Neural progenitor cell (in vitro differentiated cells): ENCODE measurements around the gene ZNF496. TPM values are rescaled to one million over a fixed set of nuclear protein-coding genes. Genes with fewer than 3 reads are reported as not detected.

Source experiments
- DNase-seq: peaks from one replicate; pipeline ENCODE4 v3.0.0-alpha.2; 2016; ENCODE audit warnings: low spot score
- H2AFZ ChIP-seq: fragments of 200-600 bp; sonication (generic); replicated peaks from 2 replicates; pipeline ENCODE4 v1.6.1; 2016; ENCODE audit warnings: antibody characterized with exemption
- H3F3A ChIP-seq: fragments of 200-600 bp; sonication (generic); 2 replicates; pipeline ENCODE4 v1.6.1; 2016; ENCODE audit warnings: antibody characterized with exemption, low read depth
- H3K27ac ChIP-seq: fragments of 200-600 bp; sonication (generic); 2 replicates; pipeline ENCODE4 v1.5.1; 2016; ENCODE audit warnings: mild to moderate bottlenecking
- H3K27me3 ChIP-seq: fragments of 200-600 bp; sonication (generic); 2 replicates; pipeline ENCODE4 v1.6.1; 2016; ENCODE audit warnings: mild to moderate bottlenecking, moderate library complexity
- H3K36me3 ChIP-seq: fragments of 200-600 bp; sonication (generic); 2 replicates; pipeline ENCODE4 v1.5.1; 2016
- H3K4me1 ChIP-seq: fragments of 200-600 bp; sonication (generic); 2 replicates; pipeline ENCODE4 v1.6.1; 2016; ENCODE audit warnings: mixed run types
- H3K4me2 ChIP-seq: fragments of 200-600 bp; sonication (generic); 2 replicates; pipeline ENCODE4 v1.6.1; 2016
- H3K4me3 ChIP-seq: fragments of 200-600 bp; sonication (generic); 2 replicates; pipeline ENCODE4 v1.5.1; 2016
- H3K79me2 ChIP-seq: fragments of 200-600 bp; sonication (generic); 2 replicates; pipeline ENCODE4 v1.6.1; 2016; ENCODE audit warnings: low read depth
- H3K9ac ChIP-seq: fragments of 200-600 bp; sonication (generic); 2 replicates; pipeline ENCODE4 v1.6.1; 2016
- H3K9me3 ChIP-seq: fragments of 200-600 bp; sonication (generic); 2 replicates; pipeline ENCODE4 v1.5.1; 2016; ENCODE audit warnings: low read depth
- H4K20me1 ChIP-seq: fragments of 200-600 bp; sonication (generic); 2 replicates; pipeline ENCODE4 v1.6.1; 2016; ENCODE audit warnings: low read depth
- H3K27ac Mint-ChIP-seq: 3 replicates; pipeline ENCODE4 v1.8.0; 2021; ENCODE audit warnings: mixed read lengths
- H3K27me3 Mint-ChIP-seq: 2 replicates; pipeline ENCODE4 v1.8.0; 2022; ENCODE audit warnings: low read depth, mild to moderate bottlenecking, inconsistent platforms, moderate library complexity, mixed read lengths; ENCODE audit not compliant: insufficient read depth
- H3K36me3 Mint-ChIP-seq: 3 replicates; pipeline ENCODE4 v1.8.0; 2021; ENCODE audit warnings: mixed read lengths
- H3K4me1 Mint-ChIP-seq: 3 replicates; pipeline ENCODE4 v1.8.0; 2021; ENCODE audit warnings: mixed read lengths
- H3K4me3 Mint-ChIP-seq: 3 replicates; pipeline ENCODE4 v1.8.0; 2021; ENCODE audit warnings: mild to moderate bottlenecking, moderate library complexity, mixed read lengths
- H3K9me3 Mint-ChIP-seq: 3 replicates; pipeline ENCODE4 v1.8.0; 2020; ENCODE audit warnings: mixed read lengths
- EZH2 ChIP-seq: fragments of 200-600 bp; sonication (generic); IDR thresholded peaks from 2 replicates; pipeline ENCODE4 v1.6.1; 2017; ENCODE audit warnings: antibody characterized with exemption, mild to moderate bottlenecking, moderate library complexity
- EZH2phosphoT487 ChIP-seq: fragments of 200-600 bp; sonication (generic); IDR thresholded peaks from 2 replicates; pipeline ENCODE4 v1.6.1; 2017; ENCODE audit warnings: antibody characterized with exemption
- total RNA-seq: library from RNA; depleted of rRNA; stranded (reverse); fragments of >200 nt; gene quantifications from 2 replicates; pipeline ENCODE4 v1.2.3, GENCODE V29; 2015; ENCODE audit warnings: low replicate concordance
- TF ChIP-seq, protein P1 (sequence below): fragments of 200-600 bp; sonication (generic); IDR thresholded peaks from 2 replicates; pipeline ENCODE4 v1.5.1; 2017; ENCODE audit warnings: antibody characterized with exemption, mild to moderate bottlenecking

Gene ZNF496
- total RNA-seq, 1 donor from 2014 or later, result 30.1 TPM

DNA sequence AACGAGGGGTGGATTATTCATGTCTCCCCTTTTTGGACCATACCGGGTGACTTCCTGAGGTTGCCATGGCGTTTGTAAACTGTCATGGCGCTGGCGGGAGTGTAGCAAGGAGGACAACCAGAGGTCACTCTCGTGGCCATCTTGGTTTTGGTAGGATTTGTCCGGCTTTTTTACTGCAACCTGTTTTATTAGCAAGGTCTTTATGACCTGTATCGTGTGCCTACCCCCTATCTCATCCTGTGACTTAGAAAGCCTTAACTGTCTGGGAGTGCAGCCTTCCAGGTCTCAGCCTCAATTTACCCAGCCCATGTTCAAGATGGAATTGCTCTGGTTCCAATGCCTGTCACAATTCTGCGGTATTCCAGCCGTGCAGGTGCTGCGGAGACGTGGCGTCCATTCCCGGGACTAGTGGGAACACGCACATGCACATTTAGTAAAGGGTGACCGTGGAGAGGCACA lies 40.2 kb upstream of the ZNF496 start:
- Histone ChIP-seq H3K27me3 (peaks cover 18% of the 10 kb centered on the region), H3K27ac (no peak overlapping the region), H3K79me2 (no peaks in the 10 kb centered on the region), H3K9me3 (no peaks in the 10 kb centered on the region), H3K9ac (no peak overlapping the region), H4K20me1 (no peaks in the 10 kb centered on the region), H3K4me1 (peaks cover 19% of the 10 kb centered on the region), H3K36me3 (no peaks in the 10 kb centered on the region), H3K4me3 (no peak overlapping the region), H3F3A (peaks cover 29% of the 10 kb centered on the region), H3K4me2 (no peak overlapping the region), H2AFZ (no peak overlapping the region)
- no peak for TF ChIP-seq EZH2phosphoT487
- TF ChIP-seq, protein P1, sequence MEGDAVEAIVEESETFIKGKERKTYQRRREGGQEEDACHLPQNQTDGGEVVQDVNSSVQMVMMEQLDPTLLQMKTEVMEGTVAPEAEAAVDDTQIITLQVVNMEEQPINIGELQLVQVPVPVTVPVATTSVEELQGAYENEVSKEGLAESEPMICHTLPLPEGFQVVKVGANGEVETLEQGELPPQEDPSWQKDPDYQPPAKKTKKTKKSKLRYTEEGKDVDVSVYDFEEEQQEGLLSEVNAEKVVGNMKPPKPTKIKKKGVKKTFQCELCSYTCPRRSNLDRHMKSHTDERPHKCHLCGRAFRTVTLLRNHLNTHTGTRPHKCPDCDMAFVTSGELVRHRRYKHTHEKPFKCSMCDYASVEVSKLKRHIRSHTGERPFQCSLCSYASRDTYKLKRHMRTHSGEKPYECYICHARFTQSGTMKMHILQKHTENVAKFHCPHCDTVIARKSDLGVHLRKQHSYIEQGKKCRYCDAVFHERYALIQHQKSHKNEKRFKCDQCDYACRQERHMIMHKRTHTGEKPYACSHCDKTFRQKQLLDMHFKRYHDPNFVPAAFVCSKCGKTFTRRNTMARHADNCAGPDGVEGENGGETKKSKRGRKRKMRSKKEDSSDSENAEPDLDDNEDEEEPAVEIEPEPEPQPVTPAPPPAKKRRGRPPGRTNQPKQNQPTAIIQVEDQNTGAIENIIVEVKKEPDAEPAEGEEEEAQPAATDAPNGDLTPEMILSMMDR, result no peak
- Mint-ChIP-seq H3K4me3 (no peak overlapping the region), H3K4me1 (peaks cover 35% of the 10 kb centered on the region), H3K27me3 (peaks cover 7% of the 10 kb centered on the region), H3K36me3 (peaks cover 15% of the 10 kb centered on the region), H3K9me3 (peaks cover 29% of the 10 kb centered on the region), H3K27ac (no peak overlapping the region)
- DNase-seq, result no peak

DNA sequence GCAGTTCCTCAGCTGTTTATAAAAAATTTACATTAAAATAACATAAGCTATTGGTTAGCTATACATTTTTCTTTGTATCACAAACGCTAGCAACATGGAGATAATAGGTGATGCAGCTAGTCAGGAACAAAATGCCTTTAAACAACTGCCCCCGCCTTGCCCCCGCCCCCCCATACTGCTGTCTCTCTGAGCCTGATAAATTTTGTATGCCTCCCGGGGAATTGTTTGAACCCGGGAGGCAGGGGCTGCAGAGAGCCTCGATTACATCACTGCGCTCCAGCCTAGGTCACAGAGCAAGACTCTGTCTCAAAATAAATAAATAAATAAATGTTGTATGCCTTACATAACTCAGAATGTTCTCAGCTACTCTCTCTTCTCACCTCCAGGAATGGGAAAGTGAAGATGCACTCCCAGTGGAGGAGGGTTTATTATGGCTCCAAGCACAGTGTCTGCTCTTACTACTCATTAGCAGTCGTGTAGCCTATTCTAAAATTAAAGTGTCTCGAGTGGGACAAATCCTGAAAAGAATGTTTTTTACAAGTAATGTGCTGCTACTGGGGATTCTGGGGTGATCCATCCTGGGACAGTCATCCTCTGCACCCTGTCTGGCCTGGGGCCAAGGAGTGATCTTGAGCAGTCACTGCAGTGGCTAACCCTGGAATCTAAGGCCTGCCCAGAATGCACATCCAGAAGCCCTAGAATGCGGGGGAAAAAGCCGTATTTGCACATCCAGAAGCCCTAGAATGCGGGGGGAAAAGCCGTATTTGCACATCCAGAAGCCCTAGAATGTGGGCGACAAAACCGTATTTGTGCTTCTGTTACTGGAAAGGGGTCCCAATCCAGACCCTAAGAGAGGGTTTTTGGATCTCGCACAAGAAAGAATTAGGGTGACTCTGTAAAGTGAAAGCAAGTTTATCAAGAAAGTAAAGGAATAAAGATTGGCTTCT lies 39.4 kb upstream of the ZNF496 start:
- Mint-ChIP-seq H3K27me3 (peaks cover 7% of the 10 kb centered on the region), H3K4me3 (no peak overlapping the region), H3K36me3 (peaks cover 15% of the 10 kb centered on the region), H3K9me3 (peaks cover 34% of the 10 kb centered on the region), H3K27ac (no peak overlapping the region), H3K4me1 (peaks cover 29% of the 10 kb centered on the region)
- Histone ChIP-seq H3K9ac (no peak overlapping the region), H3K79me2 (no peaks in the 10 kb centered on the region), H3K4me3 (no peak overlapping the region), H3K27me3 (peaks cover 13% of the 10 kb centered on the region), H3K27ac (no peak overlapping the region), H3F3A (peaks cover 23% of the 10 kb centered on the region), H3K4me2 (no peak overlapping the region), H3K4me1 (peaks cover 12% of the 10 kb centered on the region), H4K20me1 (no peaks in the 10 kb centered on the region), H3K36me3 (no peaks in the 10 kb centered on the region), H3K9me3 (no peaks in the 10 kb centered on the region), H2AFZ (no peak overlapping the region)
- DNase-seq, result no peak
- TF ChIP-seq, protein P1, result no peak
- TF ChIP-seq EZH2phosphoT487 (no peak), EZH2 (no peak)

DNA sequence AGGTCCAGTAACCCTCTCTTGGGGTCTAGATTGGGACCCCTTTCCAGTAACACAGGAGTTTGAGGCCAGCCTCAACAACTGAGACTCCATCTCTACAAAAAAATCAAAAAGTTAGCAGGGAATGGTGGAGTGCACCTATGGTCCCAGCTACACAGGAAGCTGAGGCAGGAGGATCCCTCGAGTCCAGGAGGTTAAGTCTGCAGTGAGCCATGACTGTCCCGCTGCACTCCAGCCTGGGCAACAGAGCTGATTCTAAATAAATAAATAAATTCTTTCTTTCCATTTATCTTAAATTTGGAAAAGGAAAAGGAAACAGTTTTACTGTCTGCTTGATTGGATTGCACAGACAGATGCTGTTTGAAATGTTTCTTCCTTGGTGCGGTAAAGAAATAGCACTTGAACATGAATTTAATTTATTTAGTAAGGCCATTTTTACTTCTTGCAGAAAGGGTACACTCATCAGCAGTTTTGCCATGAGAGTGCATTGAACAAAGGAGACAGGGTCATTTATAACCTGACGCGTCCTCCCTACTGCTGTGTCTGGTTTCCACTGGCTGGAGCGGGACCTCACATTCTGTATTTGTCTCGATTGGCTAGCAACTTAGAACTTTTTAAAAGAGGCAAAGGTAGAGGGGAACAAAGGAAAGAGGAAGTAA lies 37.0 kb upstream of the ZNF496 start:
- no peak for TF ChIP-seq EZH2phosphoT487
- TF ChIP-seq, protein P1, result no peak
- TF ChIP-seq EZH2, result no peak
- Histone ChIP-seq H3K9ac (no peak overlapping the region), H2AFZ (no peak overlapping the region), H3K36me3 (no peaks in the 10 kb centered on the region), H3K27ac (no peak overlapping the region), H3F3A (peaks cover 3% of the 10 kb centered on the region), H3K79me2 (no peaks in the 10 kb centered on the region), H3K27me3 (no peaks in the 10 kb centered on the region), H3K4me3 (no peak overlapping the region), H3K9me3 (no peaks in the 10 kb centered on the region), H3K4me1 (no peaks in the 10 kb centered on the region), H4K20me1 (no peaks in the 10 kb centered on the region), H3K4me2 (no peak overlapping the region)
- Mint-ChIP-seq H3K9me3 (peaks cover 31% of the 10 kb centered on the region), H3K4me1 (peaks cover 15% of the 10 kb centered on the region), H3K27me3 (peaks cover 6% of the 10 kb centered on the region), H3K27ac (peak overlapping the region; percentile 18), H3K36me3 (peaks cover 14% of the 10 kb centered on the region), H3K4me3 (no peak overlapping the region)
- DNase-seq, result no peak
